GM21723 (cell line): ENCODE data around the gene HEXIM2.

Experiments
- ATAC-seq: cut with Tn5 transposase; IDR thresholded peaks from one replicate; pipeline ENCODE4 v1.9.1; 2021; ENCODE audit warnings: mild to moderate bottlenecking, moderate library complexity; ENCODE audit not compliant: unreplicated experiment

HEXIM2 gene

GRCh38 chr17:45127548-45128300 lies 34.0 kb upstream of the HEXIM2 start:
- ATAC-seq: no peak

GRCh38 chr17:45128331-45128730 lies 33.3 kb upstream of the HEXIM2 start:
- ATAC-seq: no peak

GRCh38 chr17:45128989-45129388 lies 32.7 kb upstream of the HEXIM2 start:
- ATAC-seq: no peak

GRCh38 chr17:45129426-45129939 lies 32.2 kb upstream of the HEXIM2 start:
- no peak for ATAC-seq

GRCh38 chr17:45129940-45130680 lies 31.6 kb upstream of the HEXIM2 start:
- no peak for ATAC-seq

- ATAC-seq: no peak
These were observed 30.7 kb upstream of the HEXIM2 start for GRCh38 chr17:45130681-45131615.

GRCh38 chr17:45131616-45132319 lies 29.9 kb upstream of the HEXIM2 start:
- no peak for ATAC-seq

GRCh38 chr17:45132320-45132571 lies 29.4 kb upstream of the HEXIM2 start, which contains the start of gene PLCD3:
Gene PLCD3 (minus strand): TSS chr17:45132515. CDS start chr17:45132410, 105 bp downstream.
- ATAC-seq: no peak

- ATAC-seq: peak; percentile 33
These were observed 28.9 kb upstream of the HEXIM2 start for GRCh38 chr17:45132572-45133463.

GRCh38 chr17:45135192-45135977 lies 26.3 kb upstream of the HEXIM2 start, which contains the start of gene ACBD4:
Gene ACBD4 (plus strand): TSS chr17:45135687. CDS start chr17:45136145, 458 bp downstream.
- peak; percentile 77 for ATAC-seq

- no peak for ATAC-seq
These were observed 25.5 kb upstream of the HEXIM2 start for GRCh38 chr17:45135978-45136791.

- ATAC-seq: no peak
These were observed 24.7 kb upstream of the HEXIM2 start for GRCh38 chr17:45136846-45137560.

GRCh38 chr17:45137561-45138305 lies 23.9 kb upstream of the HEXIM2 start:
- no peak for ATAC-seq

GRCh38 chr17:45138911-45139532 lies 22.7 kb upstream of the HEXIM2 start:
- no peak for ATAC-seq

GRCh38 chr17:45139533-45139920 lies 22.1 kb upstream of the HEXIM2 start:
- no peak for ATAC-seq

GRCh38 chr17:45143094-45143670 lies 18.5 kb upstream of the HEXIM2 start:
- ATAC-seq: no peak
